GM18499 (cell line): ENCODE measurements around the gene EPS15.
"Not testable (repeated sequence)": the region's sequence is repeated elsewhere in the genome, so short reads cannot be mapped to it uniquely, and the experiment has no call there.

ENCODE experiments used
- ATAC-seq: cut with Tn5 transposase; IDR thresholded peaks from one replicate; pipeline ENCODE4 v1.9.1; 2021; ENCODE audit warnings: moderate number of reproducible peaks; ENCODE audit not compliant: insufficient read depth, unreplicated experiment

Gene EPS15

GRCh38 chr1:51409755-51410541, 109.1 kb downstream of the EPS15 start:
- ATAC-seq: not testable (repeated sequence)

GRCh38 chr1:51392241-51392640, 126.8 kb downstream of the EPS15 start:
- no peak for ATAC-seq

- not testable (repeated sequence) for ATAC-seq
These were observed 128.4 kb downstream of the EPS15 start for GRCh38 chr1:51390641-51391040.

GRCh38 chr1:51387288-51387687, 131.8 kb downstream of the EPS15 start:
- not testable (repeated sequence) for ATAC-seq

GRCh38 chr1:51386259-51386658, 132.8 kb downstream of the EPS15 start:
- ATAC-seq: not testable (repeated sequence)

DNA sequence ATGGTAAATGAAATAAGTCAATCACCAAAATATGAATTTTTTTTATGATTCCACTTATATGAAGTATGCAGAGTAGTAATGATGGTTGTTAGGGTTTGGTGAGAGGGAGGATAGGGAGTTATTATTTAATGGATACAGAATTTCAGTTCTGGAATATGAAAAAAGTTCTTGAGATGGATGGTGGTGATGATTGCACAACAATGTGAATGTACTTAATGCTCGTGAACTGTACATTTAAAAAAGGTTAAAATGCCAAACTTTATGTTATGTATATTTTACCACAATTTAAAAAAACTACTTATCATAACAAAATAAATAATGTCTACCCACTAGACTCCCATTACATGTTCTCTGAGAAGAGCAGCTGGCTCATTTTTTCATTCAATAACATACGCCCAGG, 133.3 kb downstream of the EPS15 start:
- no peak for ATAC-seq

DNA sequence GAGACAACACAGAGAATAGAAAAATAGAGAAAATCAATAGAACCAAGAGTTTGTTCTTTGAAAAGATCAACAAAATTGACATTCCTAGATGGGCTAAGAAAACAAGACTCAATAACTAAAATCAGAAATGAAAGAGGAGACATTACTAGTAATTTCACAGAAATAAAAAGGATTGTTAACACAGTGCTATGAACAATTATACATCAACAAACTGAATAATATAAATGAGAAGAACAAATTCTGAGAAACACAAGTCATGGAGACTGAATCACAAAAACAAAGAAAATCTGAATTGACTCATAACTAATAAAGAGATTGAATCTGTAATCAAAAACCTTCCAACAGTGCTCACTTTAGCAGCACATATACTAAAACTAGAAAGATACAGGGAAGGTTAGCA, 137.1 kb downstream of the EPS15 start:
- ATAC-seq: no peak

- no peak for ATAC-seq
These were observed 138.1 kb downstream of the EPS15 start for GRCh38 chr1:51380936-51381335.

DNA sequence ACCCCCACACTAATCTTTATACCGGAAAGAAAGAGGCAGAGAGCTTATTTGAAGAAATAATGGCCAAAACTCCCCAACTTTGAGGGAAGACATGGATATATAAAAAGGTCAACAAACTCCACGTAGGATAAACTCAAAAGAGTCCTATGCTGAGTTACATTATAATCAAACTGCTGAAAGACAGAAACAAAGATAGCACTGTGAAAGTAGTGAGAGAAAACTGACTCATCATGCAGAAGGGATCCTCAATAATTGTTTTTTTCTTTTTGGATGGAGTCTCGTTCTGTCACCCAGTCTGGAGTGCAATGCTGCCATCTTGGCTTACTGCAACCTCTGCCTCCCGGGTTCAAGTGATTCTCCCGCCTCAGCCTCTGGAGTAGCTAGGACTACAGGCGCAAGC, 140.2 kb downstream of the EPS15 start:
- no peak for ATAC-seq

GRCh38 chr1:51373898-51374297, 145.2 kb downstream of the EPS15 start:
- ATAC-seq: no peak

GRCh38 chr1:51372561-51372960, 146.5 kb downstream of the EPS15 start:
- no peak for ATAC-seq

GRCh38 chr1:51369171-51369570, 149.9 kb downstream of the EPS15 start:
- no peak for ATAC-seq

GRCh38 chr1:51365774-51366173, 153.3 kb downstream of the EPS15 start:
- ATAC-seq: no peak

- ATAC-seq: no peak
These were observed 159.2 kb downstream of the EPS15 start for GRCh38 chr1:51359879-51360278.

DNA sequence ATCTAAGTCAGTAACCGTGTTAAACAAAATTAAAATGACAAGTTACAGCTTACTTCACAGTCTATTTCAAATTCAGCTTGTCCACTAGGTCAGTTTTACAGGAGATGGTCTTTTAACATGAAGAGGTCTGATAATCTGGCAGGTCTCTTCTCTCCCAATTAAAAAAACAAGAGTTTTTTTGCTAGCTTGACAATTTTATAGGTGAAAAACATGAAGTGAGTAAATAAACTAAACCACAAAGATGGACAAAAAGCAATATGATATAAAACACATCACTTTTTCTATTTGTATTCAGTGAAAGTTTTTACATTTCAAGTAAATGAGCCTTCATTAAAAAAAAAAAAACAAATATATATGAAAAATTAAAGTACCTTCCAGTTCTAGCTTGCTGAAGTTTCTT, 163.7 kb downstream of the EPS15 start:
- no peak for ATAC-seq

GRCh38 chr1:51354416-51354815, 164.7 kb downstream of the EPS15 start:
- no peak for ATAC-seq

DNA sequence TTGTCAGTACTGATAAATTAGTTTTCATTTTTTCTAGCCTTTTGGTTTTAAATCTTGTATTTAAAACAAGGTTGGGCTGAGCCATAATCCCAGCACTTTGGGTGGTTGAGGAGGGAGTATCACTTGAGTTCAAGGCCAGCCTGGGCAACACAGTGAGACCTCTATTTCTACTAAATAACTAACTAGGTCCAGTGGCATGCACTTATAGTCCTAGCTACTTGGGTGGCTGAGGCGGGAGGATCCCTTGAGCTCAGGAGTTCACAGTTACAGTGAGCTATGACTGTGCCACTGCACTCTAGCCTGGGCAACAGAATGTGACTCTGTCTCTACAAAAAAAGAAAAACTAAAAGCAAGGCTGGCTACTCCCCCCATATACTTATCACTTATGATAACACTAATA, 167.2 kb downstream of the EPS15 start:
- no peak for ATAC-seq

DNA sequence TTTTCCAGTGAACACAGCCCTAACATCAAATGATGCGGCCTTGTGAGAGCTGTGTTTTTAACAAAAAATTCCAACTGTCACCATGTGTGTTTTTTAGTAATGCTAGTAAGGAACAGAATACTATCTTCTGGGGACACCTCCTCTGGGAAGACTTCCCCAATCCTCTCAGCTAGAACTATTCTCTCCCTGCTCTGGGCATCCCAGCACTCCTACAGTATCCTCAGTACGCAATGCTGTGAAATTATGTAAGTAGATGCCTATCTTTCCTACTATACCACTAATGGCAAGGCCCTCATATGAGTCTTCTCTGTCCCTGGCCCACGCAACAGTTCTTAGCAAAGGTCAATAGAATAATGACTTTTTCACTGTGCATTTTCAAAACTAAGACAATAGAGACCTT, 169.2 kb downstream of the EPS15 start:
- ATAC-seq: no peak

GRCh38 chr1:51348147-51348527, 170.9 kb downstream of the EPS15 start:
- no peak for ATAC-seq

- ATAC-seq: no peak
These were observed 171.5 kb downstream of the EPS15 start for GRCh38 chr1:51347398-51348146.

- no peak for ATAC-seq
These were observed 172.8 kb downstream of the EPS15 start for GRCh38 chr1:51346086-51346942.
